Measurements from ENCODE around the gene TNRC6B. TPM values are rescaled to one million over a fixed set of nuclear protein-coding genes. Genes with fewer than 3 reads are reported as not detected.

The TNRC6B gene
- total and polyA plus RNA-seq, 2 experiments from 2014 or later: 23.7 to 25.8 TPM

- DNase-seq (ENCODE audit: low spot score): no peak
- no peaks in the 10 kb centered on the region for H3K36me3 ChIP-seq (replicated peaks; ENCODE audit: insufficient read depth, low read depth)
- H3K4me2 ChIP-seq: no peak overlapping the region
- no peak for TF ChIP-seq EZH2phosphoT487 (IDR thresholded peaks at IDR 0.05; ENCODE audit: low read depth, severe bottlenecking, unreplicated experiment)
- H3K4me1 ChIP-seq (ENCODE audit: insufficient read depth): no peaks in the 10 kb centered on the region
- no peaks in the 10 kb centered on the region for H4K20me1 ChIP-seq (ENCODE audit: insufficient read depth, poor library complexity, severe bottlenecking)
- H3K9me2 ChIP-seq (replicated peaks; ENCODE audit: insufficient read depth): no peaks in the 10 kb centered on the region
- WGBS (ENCODE audit: low lambda C conversion rate, missing lambda C conversion rate): 84% methylated on average over 7 of the region's 7 CpGs
- no peaks in the 10 kb centered on the region for H3K9me3 ChIP-seq (ENCODE audit: low read depth)
- H3K4me3 ChIP-seq: no peak overlapping the region
- H3K79me2 ChIP-seq: no peaks in the 10 kb centered on the region
- H3K27me3 ChIP-seq: no peaks in the 10 kb centered on the region
- H2AFZ ChIP-seq: no peak overlapping the region
- H3K27ac ChIP-seq: no peak overlapping the region
Measured at GRCh38 chr22:40285513-40285912, 107.8 kb downstream of the TNRC6B start.

GRCh38 chr22:40289991-40290459 is 112.3 kb downstream of the TNRC6B start:
- WGBS (ENCODE audit: low lambda C conversion rate, missing lambda C conversion rate): 86% methylated on average over 16 of the region's 16 CpGs
- TF ChIP-seq EZH2phosphoT487 (IDR thresholded peaks at IDR 0.05; ENCODE audit: low read depth, severe bottlenecking, unreplicated experiment) (no peak), EZH2 (IDR thresholded peaks at IDR 0.05; ENCODE audit: borderline replicate concordance) (no peak)
- TF ChIP-seq, protein P1, sequence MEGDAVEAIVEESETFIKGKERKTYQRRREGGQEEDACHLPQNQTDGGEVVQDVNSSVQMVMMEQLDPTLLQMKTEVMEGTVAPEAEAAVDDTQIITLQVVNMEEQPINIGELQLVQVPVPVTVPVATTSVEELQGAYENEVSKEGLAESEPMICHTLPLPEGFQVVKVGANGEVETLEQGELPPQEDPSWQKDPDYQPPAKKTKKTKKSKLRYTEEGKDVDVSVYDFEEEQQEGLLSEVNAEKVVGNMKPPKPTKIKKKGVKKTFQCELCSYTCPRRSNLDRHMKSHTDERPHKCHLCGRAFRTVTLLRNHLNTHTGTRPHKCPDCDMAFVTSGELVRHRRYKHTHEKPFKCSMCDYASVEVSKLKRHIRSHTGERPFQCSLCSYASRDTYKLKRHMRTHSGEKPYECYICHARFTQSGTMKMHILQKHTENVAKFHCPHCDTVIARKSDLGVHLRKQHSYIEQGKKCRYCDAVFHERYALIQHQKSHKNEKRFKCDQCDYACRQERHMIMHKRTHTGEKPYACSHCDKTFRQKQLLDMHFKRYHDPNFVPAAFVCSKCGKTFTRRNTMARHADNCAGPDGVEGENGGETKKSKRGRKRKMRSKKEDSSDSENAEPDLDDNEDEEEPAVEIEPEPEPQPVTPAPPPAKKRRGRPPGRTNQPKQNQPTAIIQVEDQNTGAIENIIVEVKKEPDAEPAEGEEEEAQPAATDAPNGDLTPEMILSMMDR (IDR thresholded peaks at IDR 0.05; ENCODE audit: poor library complexity): no peak
- no peak overlapping the region for H3K27ac ChIP-seq
- H3K9me3 ChIP-seq (ENCODE audit: low read depth): no peaks in the 10 kb centered on the region
- DNase-seq (ENCODE audit: low spot score): no peak
- no peaks in the 10 kb centered on the region for H3K27me3 ChIP-seq
- no peak overlapping the region for H3K4me2 ChIP-seq
- no peaks in the 10 kb centered on the region for H3K9me2 ChIP-seq (replicated peaks; ENCODE audit: insufficient read depth)
- H3K4me3 ChIP-seq: no peak overlapping the region
- H3K79me2 ChIP-seq: no peaks in the 10 kb centered on the region
- no peaks in the 10 kb centered on the region for H4K20me1 ChIP-seq (ENCODE audit: insufficient read depth, poor library complexity, severe bottlenecking)
- no peak overlapping the region for H2AFZ ChIP-seq
- peaks cover 3% of the 10 kb centered on the region for H3K36me3 ChIP-seq (replicated peaks; ENCODE audit: insufficient read depth, low read depth)
- no peaks in the 10 kb centered on the region for H3K4me1 ChIP-seq (ENCODE audit: insufficient read depth)

DNA sequence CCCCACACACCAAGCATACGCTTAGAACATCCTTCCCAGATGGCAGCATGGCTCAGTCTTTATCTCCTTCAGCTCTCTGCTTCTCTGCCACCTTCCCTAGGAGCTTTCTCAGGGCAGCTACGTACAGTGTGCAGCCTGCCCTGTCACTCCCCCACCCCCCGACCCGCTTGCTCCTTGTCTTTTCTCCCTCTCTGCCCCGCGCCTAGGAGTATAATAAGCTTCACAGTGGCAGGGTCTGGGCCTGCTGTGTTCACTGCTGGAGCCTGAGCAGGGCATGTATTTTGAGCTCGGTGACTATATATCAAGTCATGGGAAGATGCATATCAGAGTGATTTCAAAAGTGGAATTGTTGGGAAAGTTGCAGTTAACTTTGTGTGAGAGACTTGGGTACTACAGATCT is 112.8 kb downstream of the TNRC6B start:
- no peak for DNase-seq (ENCODE audit: low spot score)
- H3K9me2 ChIP-seq (replicated peaks; ENCODE audit: insufficient read depth): no peaks in the 10 kb centered on the region
- 97% methylated on average over 7 of the region's 7 CpGs for whole genome bisulfite sequencing (ENCODE audit: low lambda C conversion rate, missing lambda C conversion rate)

DNA sequence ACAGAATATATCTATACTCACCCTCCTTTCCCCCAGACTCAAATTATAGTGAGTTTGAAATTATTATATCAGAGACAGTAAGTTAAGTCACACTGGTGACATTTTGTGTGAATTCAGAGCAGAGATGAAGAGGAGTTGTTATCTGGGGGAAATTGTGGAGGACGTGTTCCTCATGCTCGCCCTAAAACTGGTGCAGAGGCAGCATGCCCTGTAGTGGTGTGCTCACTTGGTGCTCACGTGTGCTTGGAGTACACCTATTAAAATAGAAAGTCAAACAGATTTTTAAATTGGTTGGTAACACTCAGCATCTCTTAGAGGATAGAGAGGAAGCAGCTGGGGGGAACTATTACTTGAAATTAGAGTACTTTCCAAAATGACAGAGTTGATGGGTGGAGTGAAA is 117.0 kb downstream of the TNRC6B start:
- Histone ChIP-seq H3K4me3 (no peak overlapping the region), H3K9me2 (replicated peaks; ENCODE audit: insufficient read depth) (no peaks in the 10 kb centered on the region), H3K9me3 (ENCODE audit: low read depth) (no peaks in the 10 kb centered on the region), H2AFZ (no peak overlapping the region), H3K36me3 (replicated peaks; ENCODE audit: insufficient read depth, low read depth) (peaks cover 3% of the 10 kb centered on the region), H3K79me2 (no peaks in the 10 kb centered on the region), H3K27me3 (no peaks in the 10 kb centered on the region), H3K4me1 (ENCODE audit: insufficient read depth) (no peaks in the 10 kb centered on the region), H3K27ac (no peak overlapping the region), H4K20me1 (ENCODE audit: insufficient read depth, poor library complexity, severe bottlenecking) (no peaks in the 10 kb centered on the region), H3K4me2 (no peak overlapping the region)
- WGBS (ENCODE audit: low lambda C conversion rate, missing lambda C conversion rate): 99% methylated on average over 3 of the region's 3 CpGs
- TF ChIP-seq, protein P1 (IDR thresholded peaks at IDR 0.05; ENCODE audit: poor library complexity): no peak
- no peak for DNase-seq (ENCODE audit: low spot score)

More for the DNA sequence above, 112.8 kb downstream of the TNRC6B start:
- Histone ChIP-seq H3K36me3 (replicated peaks; ENCODE audit: insufficient read depth, low read depth) (peaks cover 3% of the 10 kb centered on the region), H3K9me3 (ENCODE audit: low read depth) (no peaks in the 10 kb centered on the region), H3K79me2 (no peaks in the 10 kb centered on the region), H3K27ac (no peak overlapping the region), H3K4me1 (ENCODE audit: insufficient read depth) (no peaks in the 10 kb centered on the region), H3K27me3 (no peaks in the 10 kb centered on the region), H2AFZ (no peak overlapping the region), H3K4me2 (no peak overlapping the region), H4K20me1 (ENCODE audit: insufficient read depth, poor library complexity, severe bottlenecking) (no peaks in the 10 kb centered on the region), H3K4me3 (no peak overlapping the region)
- TF ChIP-seq EZH2 (IDR thresholded peaks at IDR 0.05; ENCODE audit: borderline replicate concordance) (no peak), EZH2phosphoT487 (IDR thresholded peaks at IDR 0.05; ENCODE audit: low read depth, severe bottlenecking, unreplicated experiment) (no peak)
- TF ChIP-seq, protein P1 (IDR thresholded peaks at IDR 0.05; ENCODE audit: poor library complexity): no peak
